Dermis microvascular lymphatic vessel endothelial cell (primary cell): ENCODE results near the gene LAMB4. TPM values are rescaled to one million over a fixed set of nuclear protein-coding genes. Genes with fewer than 3 reads are reported as not detected.

Experiments
- total RNA-seq: library from RNA; depleted of rRNA; stranded (reverse); fragments of >200 nt; gene quantifications from 2 replicates; pipeline ENCODE4 v1.2.1, GENCODE V29; 2014

Gene LAMB4
- total RNA-seq, 1 donor from 2014 or later: 0.13 TPM

Other genes with a start within 250 kb of the LAMB4 start
- gene DLD, start 239.2 kb downstream of the LAMB4 start, total RNA-seq: 46.5 and 51.2 TPM in 2 replicates
- 425 and 463 TPM in 2 replicates for gene LAMB1, start 127.2 kb downstream of the LAMB4 start, total RNA-seq